Measurements from ENCODE around the gene SLC12A5.
"Not testable (repeated sequence)": the region's sequence is repeated elsewhere in the genome, so short reads cannot be mapped to it uniquely, and the experiment has no call there.

SLC12A5 gene

DNA sequence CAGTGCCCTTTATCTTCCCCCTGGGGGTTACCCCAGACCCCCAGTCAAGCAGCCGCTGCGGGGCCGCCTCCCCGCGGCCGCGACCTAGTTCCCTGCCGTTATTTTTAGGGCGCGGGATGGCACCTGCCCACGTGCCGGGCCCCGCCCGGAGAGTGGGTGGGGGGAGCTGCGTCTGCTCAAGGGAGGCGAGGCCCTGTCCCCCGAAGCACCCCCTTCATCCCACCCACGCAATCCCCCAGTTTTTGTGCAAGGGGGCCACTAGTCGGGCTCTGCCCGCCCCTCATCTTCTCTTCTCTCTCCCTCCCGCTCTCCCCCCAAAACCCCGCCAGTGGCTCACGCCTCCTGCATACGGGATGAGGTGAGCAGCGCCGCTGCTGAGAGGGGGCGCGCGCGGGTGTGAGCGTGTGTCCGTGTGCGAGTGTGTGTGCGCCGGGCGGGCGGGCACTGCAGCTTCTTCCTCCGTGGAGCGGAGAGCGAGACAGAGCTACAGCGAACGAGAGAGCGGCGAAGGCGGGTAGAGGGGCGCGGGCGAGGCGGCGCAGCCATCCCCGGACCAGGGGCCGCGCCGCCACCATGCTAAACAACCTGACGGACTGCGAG, at the start of gene SLC12A5:
TSS of gene SLC12A5 (plus strand) at position 444 of the 600 bp plus-strand sequence. CDS start at position 574, 130 bp downstream.
- in situ Hi-C loops (cut with HindIII; ENCODE audit: low sequenced_read_pairs) = no loop called here

DNA sequence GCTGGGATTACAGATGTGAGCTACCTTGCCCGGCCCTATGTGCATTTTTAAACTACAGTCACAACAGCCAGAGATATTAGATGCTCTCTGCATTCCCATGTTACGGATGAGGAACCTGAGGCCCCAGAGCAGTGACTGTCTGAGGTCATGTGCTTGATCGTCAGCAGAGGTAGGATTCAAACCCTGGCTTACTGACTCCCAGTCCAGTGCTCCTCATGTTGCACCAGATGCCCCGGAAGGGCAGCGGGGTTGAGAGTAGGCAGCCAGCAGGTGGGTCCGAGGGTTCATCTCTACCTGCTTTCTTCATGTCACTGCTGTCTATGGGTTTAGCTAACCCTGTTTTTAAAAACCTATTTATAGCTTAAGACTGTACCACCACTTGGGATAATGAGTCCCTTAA, 47.8 kb upstream of the SLC12A5 start:
- in situ Hi-C loops (cut with HindIII; ENCODE audit: low sequenced_read_pairs) = no loop called here

DNA sequence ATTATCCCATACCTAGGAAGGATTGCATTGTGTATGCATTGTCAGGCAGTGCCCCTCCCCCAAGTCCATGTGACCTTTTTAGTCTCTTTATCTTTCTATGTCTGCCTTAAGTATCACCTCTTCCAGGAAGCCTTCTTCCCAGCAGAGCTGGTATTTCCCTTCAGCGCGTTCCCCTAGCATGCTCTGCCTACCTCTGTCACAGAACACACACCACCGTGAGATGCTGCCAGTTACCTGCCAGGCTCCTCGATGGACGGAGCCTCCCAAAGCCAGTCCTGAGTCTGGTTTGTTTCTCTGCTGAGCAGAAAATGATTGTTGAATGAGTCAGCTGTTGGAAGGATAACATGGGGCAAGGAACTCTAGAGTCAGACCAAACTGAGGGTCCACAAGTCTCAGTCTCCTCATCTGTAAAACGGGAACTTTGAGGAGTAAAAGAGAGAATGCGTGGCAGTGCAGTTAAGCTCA, 45.7 kb upstream of the SLC12A5 start:
- in situ Hi-C loops (cut with HindIII; ENCODE audit: low sequenced_read_pairs) = no loop called here

DNA sequence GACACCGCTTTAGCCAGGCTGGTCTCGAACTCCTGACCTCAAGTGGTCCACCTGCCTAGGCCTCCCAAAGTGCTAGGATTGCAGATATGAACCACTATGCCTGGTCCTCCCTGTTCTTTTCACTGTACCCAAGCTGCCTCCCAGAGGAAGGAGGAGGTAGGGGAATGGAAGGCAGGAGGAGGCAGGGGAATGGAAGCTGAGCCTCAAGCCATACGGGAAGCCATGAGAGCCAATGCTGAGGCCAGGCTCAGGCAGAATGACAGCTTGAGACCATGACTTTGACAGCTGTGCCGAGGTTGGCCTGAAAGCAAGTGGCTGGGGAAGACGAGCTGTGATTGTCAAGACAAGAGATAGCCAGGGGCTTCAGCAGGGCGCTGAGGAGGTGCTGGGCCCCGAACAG, 43.4 kb upstream of the SLC12A5 start:
- in situ Hi-C loops (cut with HindIII; ENCODE audit: low sequenced_read_pairs) = no loop called here

DNA sequence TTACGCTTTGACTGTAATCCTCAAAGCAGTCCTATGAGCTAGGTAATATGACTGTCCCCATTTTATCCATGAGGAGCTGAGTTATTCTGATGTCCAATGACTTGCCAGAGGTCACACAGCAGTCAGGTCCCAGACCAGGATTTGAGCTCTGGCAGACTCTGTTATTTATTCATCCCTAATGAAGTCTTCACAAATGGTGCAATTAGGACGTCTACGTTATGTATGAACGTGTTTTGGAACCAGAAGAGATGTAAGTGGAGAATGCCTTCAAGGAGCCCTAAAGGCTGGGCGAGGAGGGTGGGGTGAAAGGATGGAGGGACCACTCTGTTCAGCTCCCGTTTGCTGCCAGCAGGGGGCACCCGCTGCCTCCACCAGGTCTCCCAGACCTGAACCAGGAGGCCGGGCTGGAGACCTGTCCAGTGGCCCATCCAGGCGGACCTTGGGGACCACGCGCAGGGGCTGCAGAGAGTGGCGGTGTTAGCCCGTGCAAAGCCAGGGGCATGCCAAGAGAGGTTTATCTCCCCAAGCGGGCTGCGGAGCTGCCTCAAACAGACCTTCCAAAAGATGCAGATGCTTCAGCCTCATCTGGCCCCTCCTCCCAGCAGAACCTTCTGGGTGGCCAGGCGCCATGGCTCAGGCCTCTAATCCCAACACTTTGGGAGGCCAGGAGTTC, 41.8 kb upstream of the SLC12A5 start:
- in situ Hi-C loops (cut with HindIII; ENCODE audit: low sequenced_read_pairs) = no loop called here

DNA sequence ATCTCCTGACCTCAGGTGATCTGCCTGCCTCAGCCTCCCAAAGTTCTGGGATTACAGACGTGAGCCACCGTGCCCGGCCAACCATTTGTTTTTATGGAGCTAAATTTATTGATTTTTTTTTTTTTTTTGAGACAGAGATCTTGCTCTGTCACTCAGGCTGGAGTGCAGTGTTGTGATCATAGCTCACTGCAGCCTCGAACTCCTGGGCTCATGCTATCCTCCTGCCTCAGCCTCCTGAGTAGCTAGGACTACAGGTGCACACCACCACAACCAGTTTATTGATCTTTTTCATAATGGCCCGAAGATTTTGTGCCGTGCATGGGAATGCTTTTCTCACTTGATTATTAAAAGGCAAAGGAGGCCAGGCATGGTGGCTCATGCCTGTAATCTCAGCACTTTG, 40.2 kb upstream of the SLC12A5 start:
- in situ Hi-C loops (cut with HindIII; ENCODE audit: low sequenced_read_pairs) = not testable (repeated sequence)

DNA sequence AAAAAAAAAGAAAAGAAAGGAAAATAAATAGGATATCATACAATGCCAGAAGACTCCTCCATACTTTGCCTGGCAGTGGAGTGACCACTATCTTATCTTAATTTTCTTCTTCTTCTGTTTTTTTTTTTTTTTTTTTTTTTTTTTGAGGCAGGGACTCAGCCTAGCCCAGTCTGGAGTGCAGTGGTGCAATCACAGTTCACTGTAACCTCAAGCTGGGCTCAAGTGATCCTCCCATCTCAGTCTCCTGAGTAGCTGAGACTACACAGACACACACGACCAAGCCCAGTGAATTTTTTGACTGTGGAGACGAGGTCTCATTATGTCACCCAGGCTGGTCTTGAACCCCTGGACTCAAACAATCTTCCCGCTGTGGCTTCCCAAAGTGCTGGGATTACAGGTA, 37.4 kb upstream of the SLC12A5 start:
- in situ Hi-C loops (cut with HindIII; ENCODE audit: low sequenced_read_pairs) = no loop called here

DNA sequence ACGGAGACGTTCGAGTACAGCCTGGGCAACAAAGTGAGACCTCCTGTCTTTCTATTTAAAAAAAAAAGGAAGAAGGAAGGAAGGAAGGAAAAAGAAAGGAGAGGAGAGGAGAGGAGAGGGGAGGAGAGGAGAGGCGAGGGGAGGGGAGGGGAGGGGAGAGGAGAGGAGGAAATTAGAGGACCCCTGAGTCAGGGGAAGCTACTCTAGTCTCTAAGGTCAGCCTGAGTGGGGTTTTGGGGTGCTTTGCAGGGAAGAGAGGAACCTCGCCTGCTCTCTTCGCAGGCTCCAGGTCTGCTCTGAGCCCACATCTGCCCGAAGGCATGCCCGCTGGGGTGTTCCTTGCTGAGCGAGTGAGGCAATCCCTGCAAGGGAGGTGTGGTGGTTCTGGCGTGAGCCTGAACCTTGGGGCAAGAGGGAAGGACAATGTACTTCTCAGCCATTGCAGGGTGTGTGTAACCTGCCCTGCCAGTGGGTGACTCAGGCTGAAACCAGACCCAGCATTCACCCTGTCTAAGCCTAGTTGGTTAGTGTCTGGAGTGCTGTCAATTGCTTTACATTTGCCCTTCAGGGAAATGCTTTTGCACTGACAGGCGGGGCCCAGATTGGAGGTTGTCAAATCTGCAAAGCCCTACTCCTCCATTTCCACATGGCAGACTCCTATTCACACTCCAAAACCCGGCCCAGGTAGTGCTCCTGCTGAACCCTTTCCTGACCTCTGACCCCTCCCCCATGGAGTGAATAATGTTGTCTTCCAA, 35.6 kb upstream of the SLC12A5 start:
- in situ Hi-C loops (cut with HindIII; ENCODE audit: low sequenced_read_pairs) = no loop called here

DNA sequence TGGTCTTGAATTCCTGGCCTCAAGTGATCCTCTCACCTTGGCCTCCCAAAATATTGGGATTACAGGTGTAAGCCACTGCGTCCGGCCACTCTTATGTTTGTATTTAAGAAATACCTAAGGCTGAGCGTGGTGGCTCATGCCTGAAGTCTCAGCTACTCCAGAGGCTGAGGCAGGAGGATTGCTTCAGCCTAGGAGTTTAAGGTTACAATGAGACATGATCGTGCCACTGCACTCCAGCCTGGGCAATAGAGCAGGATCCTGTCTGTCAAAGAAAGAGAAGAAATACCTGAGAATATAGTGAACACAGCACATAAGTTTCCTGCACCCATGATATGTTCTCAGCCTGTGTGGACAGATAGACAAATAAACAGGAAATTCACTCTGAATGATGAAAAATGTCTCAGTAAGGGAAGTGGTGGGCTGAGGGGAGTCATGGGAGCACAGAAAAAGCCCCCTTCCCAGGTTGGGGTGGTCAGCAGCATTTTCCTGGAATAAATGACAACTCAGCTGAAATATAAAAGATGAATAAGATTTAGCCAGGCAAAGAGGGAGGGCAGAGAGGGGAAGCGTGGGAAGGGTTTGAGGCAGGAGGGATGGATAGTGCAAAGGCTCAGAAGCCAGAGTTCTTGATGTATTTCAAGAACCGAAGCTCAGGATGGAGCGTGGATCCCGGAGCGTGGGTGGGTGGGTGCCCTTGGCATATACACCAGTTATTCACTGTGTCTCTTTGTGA, 34.1 kb upstream of the SLC12A5 start:
- in situ Hi-C loops (cut with HindIII; ENCODE audit: low sequenced_read_pairs) = no loop called here

DNA sequence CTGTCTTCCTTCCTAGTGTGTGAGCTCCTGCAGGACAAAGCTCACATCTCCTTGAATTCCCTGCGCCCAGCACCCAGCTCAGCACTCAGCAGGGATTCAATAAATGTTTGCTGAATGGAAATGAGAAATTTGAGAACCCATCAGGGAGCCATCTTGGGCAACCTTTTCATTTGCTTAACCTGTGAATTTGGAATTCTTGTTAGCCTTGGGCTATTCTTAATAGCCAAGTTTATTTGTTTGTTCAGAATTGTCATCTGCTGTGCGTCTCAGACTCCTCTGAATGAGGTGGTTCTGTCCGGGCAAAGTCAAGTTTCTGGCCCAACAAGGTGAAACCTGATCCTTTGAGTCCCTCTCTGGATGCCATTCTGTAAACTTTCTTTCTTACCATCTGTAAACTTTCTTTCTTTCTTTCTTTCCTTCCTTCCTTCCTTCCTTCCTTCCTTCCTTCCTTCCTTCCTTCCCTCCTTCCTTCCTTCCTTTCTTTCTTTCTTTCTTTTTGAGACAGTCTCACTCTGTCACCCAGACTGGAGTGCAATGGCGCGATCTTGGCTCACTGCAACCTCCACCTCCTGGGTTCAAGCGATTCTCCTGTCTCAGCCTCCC, 33.4 kb upstream of the SLC12A5 start:
- in situ Hi-C loops (cut with HindIII; ENCODE audit: low sequenced_read_pairs) = not testable (repeated sequence)

DNA sequence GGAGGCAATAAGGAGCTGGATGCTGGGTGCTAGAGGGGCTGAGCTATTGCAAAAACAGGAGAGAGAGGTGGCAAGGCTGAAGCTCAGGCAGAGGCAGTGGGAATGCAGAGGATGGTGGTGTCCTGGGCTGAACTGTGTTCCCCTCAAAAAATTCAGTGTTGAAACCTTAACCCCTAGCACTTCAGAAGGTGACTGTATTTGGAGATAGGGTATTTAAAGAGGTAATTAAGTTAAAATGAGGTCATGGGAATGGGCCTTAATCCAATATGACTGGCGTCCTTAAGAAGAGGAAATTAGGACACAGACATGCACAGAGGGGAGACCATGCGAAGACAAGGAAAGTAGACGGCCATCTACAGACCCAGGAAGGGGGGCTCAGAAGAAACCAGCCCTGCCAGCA, 31.8 kb upstream of the SLC12A5 start:
- in situ Hi-C loops (cut with HindIII; ENCODE audit: low sequenced_read_pairs) = no loop called here

DNA sequence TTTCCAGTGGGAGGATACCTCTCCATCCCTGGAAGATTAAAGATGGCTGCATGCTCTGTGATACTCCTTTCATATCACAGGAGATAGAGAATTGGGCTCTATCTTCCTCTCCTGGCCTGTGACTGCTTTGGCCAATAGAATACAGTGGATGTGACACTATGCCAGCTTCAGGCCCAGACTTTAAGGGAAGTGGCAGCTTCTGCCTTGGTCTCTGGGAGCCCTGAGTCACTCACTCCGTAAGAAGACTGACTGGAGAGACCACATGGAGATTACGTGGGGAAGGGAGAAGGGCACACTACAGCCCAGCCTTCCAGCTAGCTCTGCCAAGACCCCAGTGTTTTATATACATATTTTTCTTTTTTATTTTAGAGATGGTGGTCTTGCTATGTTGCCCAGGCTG, 30.7 kb upstream of the SLC12A5 start:
- in situ Hi-C loops (cut with HindIII; ENCODE audit: low sequenced_read_pairs) = no loop called here

DNA sequence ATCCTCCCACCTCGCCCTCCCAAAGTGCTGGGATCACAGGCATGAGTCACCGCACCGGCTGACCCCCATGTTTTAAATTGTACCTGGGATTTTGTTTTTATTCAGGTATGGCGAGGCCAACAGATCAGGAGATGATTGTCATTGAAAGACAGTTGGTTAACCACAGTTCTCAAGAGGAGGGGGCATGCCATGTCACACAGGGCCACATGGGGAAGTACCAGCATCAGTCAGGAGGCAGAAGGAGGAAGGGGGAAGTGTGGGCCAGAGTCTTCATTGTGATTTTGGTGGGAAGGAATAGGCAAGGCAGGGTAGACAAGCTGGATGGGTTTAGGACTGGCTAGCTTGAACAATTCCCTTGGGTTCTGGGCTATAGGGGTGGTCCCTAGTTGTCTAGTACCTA, 30.3 kb upstream of the SLC12A5 start:
- in situ Hi-C loops (cut with HindIII; ENCODE audit: low sequenced_read_pairs) = no loop called here

DNA sequence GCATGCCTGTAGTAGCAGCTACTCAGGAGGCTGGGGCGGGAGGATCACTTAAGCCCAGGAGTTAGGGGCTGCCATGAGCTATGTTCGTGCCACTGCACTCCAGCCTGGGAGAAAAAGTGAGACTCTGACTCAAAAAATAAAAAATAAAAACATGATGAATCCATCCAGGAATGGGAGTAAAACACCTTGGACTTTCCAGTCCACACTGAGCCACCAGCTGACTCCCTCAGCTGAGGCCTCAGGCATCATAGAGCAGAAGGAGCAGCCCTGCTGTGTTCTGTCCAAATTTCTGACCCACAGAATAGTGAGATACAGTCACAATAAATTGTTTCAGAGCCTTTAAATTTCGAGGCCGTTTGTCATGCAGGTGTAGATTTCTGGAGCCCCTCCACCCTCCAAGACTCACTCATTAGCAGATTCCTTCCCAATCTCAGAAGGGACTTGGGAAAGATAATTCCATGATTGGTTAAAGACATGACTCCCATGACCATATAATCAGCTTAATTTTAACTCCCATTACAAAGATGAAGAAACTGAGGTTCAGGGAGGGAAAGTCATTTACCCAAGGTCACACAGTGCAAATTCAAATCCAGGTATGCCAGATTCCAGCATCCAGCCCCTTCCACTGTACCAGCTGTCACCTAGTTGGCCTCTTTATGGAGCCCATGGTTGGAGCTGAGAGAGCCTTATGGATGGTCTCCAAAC, 29.3 kb upstream of the SLC12A5 start:
- in situ Hi-C loops (cut with HindIII; ENCODE audit: low sequenced_read_pairs) = no loop called here

DNA sequence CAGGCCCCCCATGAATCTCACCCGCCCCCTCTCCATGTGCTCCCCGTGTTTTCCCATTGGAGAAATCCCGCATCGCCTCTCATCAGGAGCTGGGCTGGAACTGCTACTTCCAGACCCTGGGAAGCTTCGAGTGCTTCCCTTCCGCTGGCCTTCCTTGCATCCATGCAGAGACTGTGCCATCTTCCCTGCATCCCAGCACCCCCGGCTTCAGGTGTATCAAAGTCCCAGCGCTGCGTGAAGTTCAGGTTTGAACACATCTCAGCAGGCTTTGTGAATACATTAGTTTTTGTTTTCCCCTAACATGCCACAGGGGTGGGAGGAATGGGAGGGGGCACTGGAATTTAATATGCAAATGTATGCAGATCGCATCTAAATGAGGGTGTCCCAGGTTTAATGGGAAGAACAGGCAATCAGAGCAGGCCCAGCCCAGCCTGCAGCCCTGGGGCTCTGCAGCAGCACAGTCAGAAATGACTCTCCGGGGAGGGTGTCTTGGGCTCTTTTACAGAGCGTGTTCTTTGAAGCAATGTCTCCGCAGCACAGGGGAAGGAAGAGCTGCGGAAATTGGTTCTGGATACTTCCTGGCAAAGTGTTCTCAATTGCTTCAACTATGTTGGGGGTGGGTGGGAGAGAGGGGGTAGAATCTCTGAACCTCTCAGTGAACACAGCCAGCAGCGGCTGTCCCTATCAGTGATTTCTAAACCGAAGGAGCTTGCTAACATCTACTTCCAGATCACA, 28.6 kb upstream of the SLC12A5 start:
- in situ Hi-C loops (cut with HindIII; ENCODE audit: low sequenced_read_pairs) = no loop called here

DNA sequence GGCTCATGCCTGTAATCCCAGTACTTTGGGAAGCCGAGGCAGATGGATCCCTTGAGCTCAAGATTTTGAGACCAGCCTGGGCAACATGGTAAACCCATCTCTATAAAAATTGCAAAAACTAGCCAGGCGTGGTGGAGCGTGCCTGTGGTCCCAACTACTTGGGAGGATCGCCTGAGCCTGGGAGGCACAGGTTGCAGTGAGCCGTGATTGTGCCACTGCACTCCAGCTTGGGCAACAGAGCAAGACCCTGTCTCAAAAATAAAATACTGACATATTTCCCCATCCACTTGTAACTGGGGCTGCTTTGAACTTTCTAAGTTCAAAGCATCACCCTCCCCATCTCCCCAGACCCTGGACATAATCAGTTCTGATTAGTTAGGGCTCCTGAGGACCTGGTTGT, 27.5 kb upstream of the SLC12A5 start:
- in situ Hi-C loops (cut with HindIII; ENCODE audit: low sequenced_read_pairs) = no loop called here

DNA sequence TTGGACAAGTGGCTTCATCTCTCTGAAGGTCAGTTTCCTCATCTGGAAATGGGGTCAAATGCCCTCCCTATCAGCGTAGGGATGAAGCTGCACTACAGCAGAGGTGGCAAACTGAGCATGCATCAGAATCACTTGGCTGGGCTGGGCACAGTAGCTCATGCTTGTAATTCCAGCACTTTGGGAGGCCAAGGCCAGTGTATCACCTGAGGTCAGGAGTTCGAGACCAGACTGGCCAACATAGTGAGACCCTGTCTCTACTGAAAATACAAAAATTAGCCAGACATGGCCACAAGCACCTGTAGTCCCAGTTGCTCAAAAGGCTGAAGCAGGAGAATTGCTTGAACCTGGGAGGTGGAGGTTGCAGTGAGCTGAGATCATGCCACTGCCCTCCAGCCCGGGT, 27.0 kb upstream of the SLC12A5 start:
- in situ Hi-C loops (cut with HindIII; ENCODE audit: low sequenced_read_pairs) = no loop called here

DNA sequence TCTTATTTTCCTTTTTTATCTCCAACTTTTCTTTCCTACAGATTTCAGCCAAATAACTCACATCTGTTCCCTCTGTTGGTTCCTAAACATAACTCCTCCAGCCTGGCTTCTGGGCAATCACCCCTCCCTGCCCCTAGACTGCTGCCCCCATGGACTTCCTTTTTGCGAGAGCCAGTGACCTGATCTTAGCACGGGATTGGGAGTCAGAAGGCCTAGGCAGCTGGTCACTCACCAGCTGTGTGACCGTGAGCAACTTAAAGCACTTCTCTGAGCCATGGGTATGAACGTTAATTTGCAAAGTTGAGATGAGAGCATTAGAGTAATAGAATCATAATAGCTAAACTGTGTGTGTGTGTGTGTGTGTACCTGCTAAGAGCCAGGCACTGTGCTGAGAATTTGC, 24.8 kb upstream of the SLC12A5 start:
- in situ Hi-C loops (cut with HindIII; ENCODE audit: low sequenced_read_pairs) = no loop called here

DNA sequence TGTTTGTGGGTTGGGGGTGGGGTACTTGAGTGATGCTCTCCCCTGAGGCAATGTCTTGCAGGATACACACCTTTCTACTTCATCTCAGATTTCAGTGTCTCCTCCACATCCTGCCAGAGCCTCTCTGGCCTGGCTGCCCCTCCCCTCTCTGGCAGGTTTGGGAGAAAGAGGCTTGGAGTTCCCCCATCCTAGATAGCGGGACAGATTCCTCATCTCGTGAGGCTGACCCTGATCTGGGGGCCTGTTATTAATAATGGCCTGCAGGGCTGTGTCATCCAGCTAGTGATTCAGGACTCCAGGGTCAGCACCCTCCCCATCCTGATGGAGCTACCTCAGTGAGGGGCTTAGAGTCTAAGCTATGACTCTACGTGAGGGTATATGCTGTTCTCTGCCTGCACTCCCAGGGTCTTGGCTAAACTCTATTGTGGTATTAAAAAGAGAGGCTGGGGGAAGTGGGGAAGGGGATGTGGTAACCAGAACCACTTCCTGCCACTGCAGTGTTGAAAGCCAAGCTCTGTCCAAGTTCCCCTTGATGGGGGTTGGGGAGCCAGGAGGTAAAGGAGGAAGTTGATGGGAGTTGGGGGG, 24.0 kb upstream of the SLC12A5 start:
- in situ Hi-C loops (cut with HindIII; ENCODE audit: low sequenced_read_pairs) = no loop called here
